K562 (cell line): ENCODE results near the gene ECM1. TPM values are rescaled to one million over a fixed set of nuclear protein-coding genes. Genes with fewer than 3 reads are reported as not detected.

Experiments used
- ADNP ChIP-seq: fragments of 200-800 bp; sonication (Bioruptor generic); IDR thresholded peaks from 2 replicates; pipeline ENCODE4 v1.6.1; 2016; ENCODE audit warnings: missing genetic modification characterization, missing compliant biosample characterization
- ASH1L ChIP-seq: fragments of 450-650 bp; IDR thresholded peaks from 2 replicates; pipeline ENCODE4 v1.6.1; 2018; ENCODE audit warnings: borderline replicate concordance, mild to moderate bottlenecking, low read depth; ENCODE audit not compliant: partially characterized antibody
- ATF7 ChIP-seq: fragments of 450-650 bp; IDR thresholded peaks from 2 replicates; pipeline ENCODE4 v1.7.1; 2014; ENCODE audit warnings: mild to moderate bottlenecking, moderate library complexity
- BRD9 ChIP-seq: fragments of 450-650 bp; IDR thresholded peaks from 2 replicates; pipeline ENCODE4 v1.6.1; 2018; ENCODE audit warnings: low read depth; ENCODE audit not compliant: partially characterized antibody
- CEBPB ChIP-seq: fragments of 450-650 bp; IDR thresholded peaks from 2 replicates; pipeline ENCODE4 v1.6.1; 2016; ENCODE audit warnings: missing genetic modification characterization, missing compliant biosample characterization
- CHD4 ChIP-seq: fragments of 200-600 bp; sonication (generic); IDR thresholded peaks from 3 replicates; pipeline ENCODE4 v1.6.1; 2012; ENCODE audit warnings: low read depth, mild to moderate bottlenecking, mixed read lengths, low read length, inconsistent platforms; ENCODE audit not compliant: insufficient read depth, insufficient replicate concordance, poor library complexity, severe bottlenecking
- CTBP1 ChIP-seq: fragments of 450-650 bp; IDR thresholded peaks from 2 replicates; pipeline ENCODE4 v1.6.1; 2016; ENCODE audit warnings: borderline replicate concordance
- DMBX1 ChIP-seq: fragments of 250-450 bp; sonication (Bioruptor Pico); IDR thresholded peaks from 2 replicates; pipeline ENCODE4 v1.8.0; 2022; ENCODE audit warnings: inconsistent platforms, mild to moderate bottlenecking, moderate library complexity, borderline replicate concordance
- DNMT1 ChIP-seq: fragments of 450-650 bp; IDR thresholded peaks from 2 replicates; pipeline ENCODE4 v1.6.1; 2016; ENCODE audit warnings: antibody characterized with exemption, mild to moderate bottlenecking
- ESRRA ChIP-seq: fragments of 450-650 bp; IDR thresholded peaks from 2 replicates; pipeline ENCODE4 v1.6.1; 2014; ENCODE audit warnings: low read depth, mild to moderate bottlenecking, moderate library complexity, borderline replicate concordance
- KDM1A ChIP-seq, 2 experiments: fragments of 450-650 bp; IDR thresholded peaks; 2 replicates each; pipeline ENCODE4 v1.6.1; 2016; ENCODE audit warnings: mild to moderate bottlenecking in 2 of 2
- MCM3 ChIP-seq: fragments of 450-650 bp; IDR thresholded peaks from 2 replicates; pipeline ENCODE4 v1.6.1; 2016
- MCM7 ChIP-seq, 2 experiments: fragments of 450-650 bp; IDR thresholded peaks; 2 replicates each; pipeline ENCODE4 v1.6.1; 2016 to 2018
- NR2C1 ChIP-seq, 2 experiments: fragments of 450-650 bp; IDR thresholded peaks; 2 replicates each; pipeline ENCODE4 v1.6.1; 2017; ENCODE audit warnings: mild to moderate bottlenecking in 2 of 2, antibody characterized with exemption in 1 of 2, inconsistent platforms in 1 of 2, missing compliant biosample characterization in 1 of 2, missing genetic modification characterization in 1 of 2
- NR4A1 ChIP-seq, 2 experiments: fragments of 250-450 bp in 1 of 2; fragments of 450-650 bp in 1 of 2; sonication (Bioruptor Pico) in 1 of 2; IDR thresholded peaks; 2 replicates each; pipeline versions ENCODE4 v1.4.0 to v1.6.1; 2016 to 2020; ENCODE audit warnings: mild to moderate bottlenecking in 2 of 2, missing compliant biosample characterization in 1 of 2, missing genetic modification characterization in 1 of 2, moderate library complexity in 1 of 2
- PML ChIP-seq: IDR thresholded peaks from 2 replicates; pipeline ENCODE4 v1.6.1; 2012; ENCODE audit warnings: low read length, inconsistent platforms
- PRPF4 ChIP-seq: fragments of 200-400 bp; formaldehyde crosslinking; IDR thresholded peaks from one replicate; pipeline ENCODE4 v1.6.1; 2017; ENCODE audit warnings: low read length, low read depth, mild to moderate bottlenecking; ENCODE audit not compliant: insufficient read depth, poor library complexity, severe bottlenecking
- SAFB2 ChIP-seq: fragments of 200-400 bp; formaldehyde crosslinking; IDR thresholded peaks from 2 replicates; pipeline ENCODE4 v1.6.1; 2018; ENCODE audit warnings: borderline replicate concordance, low read length, low read depth, moderate library complexity; ENCODE audit not compliant: severe bottlenecking
- SMAD4 ChIP-seq: fragments of 250-450 bp; sonication (Bioruptor Pico); conservative IDR thresholded peaks from 2 replicates; pipeline ENCODE4 v1.8.0; 2021; ENCODE audit warnings: inconsistent platforms, mild to moderate bottlenecking, moderate library complexity
- TARDBP ChIP-seq: fragments of 450-650 bp; IDR thresholded peaks from 2 replicates; pipeline ENCODE4 v1.6.1; 2016
- ZNF212 ChIP-seq: fragments of 450-650 bp; formaldehyde crosslinking; IDR thresholded peaks from 2 replicates; pipeline ENCODE4 v1.4.0; 2020; ENCODE audit warnings: mild to moderate bottlenecking
- ZNF232 ChIP-seq: sonication (generic); formaldehyde crosslinking; IDR thresholded peaks from 2 replicates; pipeline ENCODE4 v1.8.0; 2022; ENCODE audit warnings: mild to moderate bottlenecking, missing genetic modification reagents
- polyA plus RNA-seq, 8 experiments: library from polyadenylated mRNA; depleted of rRNA in 4 of 8; stranded (reverse) in 5 of 8; unstranded in 3 of 8; fragments of >200 nt; fragmentation: Nextera tagmentation in 2 of 8; fragmentation: Illumina TruSeq in 1 of 8; extraction: Ambion mirVana in 2 of 8; extraction: Trizol in 1 of 8; gene quantifications; 2 replicates each; pipeline versions ENCODE4 v1.2.1 to v1.2.3, GENCODE V29; 2011 to 2014; ENCODE audit warnings: inconsistent platforms in 1 of 8, missing spikeins in 1 of 8
- total RNA-seq, 7 experiments: library from RNA; depleted of rRNA in 6 of 7; stranded (reverse); fragments of >200 nt in 6 of 7; fragmentation: Illumina TruSeq in 2 of 7; extraction: Trizol in 2 of 7; gene quantifications; 2 replicates each; pipeline versions ENCODE4 v1.2.1 to v1.2.3, GENCODE V29; 2011 to 2021; ENCODE audit warnings: low replicate concordance in 1 of 7
- TF ChIP-seq, protein P1 (sequence below): fragments of 250-450 bp; sonication (Bioruptor Pico); IDR thresholded peaks from 2 replicates; pipeline ENCODE4 v1.5.0; 2020; ENCODE audit warnings: mild to moderate bottlenecking, borderline replicate concordance
- TF ChIP-seq, protein P2 (sequence below), 2 experiments: IDR thresholded peaks in 1 of 2; conservative IDR thresholded peaks in 1 of 2; 2 replicates each; pipeline ENCODE4 v1.6.1; 2016; ENCODE audit warnings: low read depth in 2 of 2, mild to moderate bottlenecking in 1 of 2, missing compliant biosample characterization in 1 of 2, missing genetic modification characterization in 1 of 2, moderate library complexity in 1 of 2

ECM1 gene
- total and polyA plus RNA-seq, 9 of the 15 experiments (the other 6 are each of a cell fraction or from before 2014, with no cell fraction given): 6.6 to 52.2 (median 12.8) TPM

DNA sequence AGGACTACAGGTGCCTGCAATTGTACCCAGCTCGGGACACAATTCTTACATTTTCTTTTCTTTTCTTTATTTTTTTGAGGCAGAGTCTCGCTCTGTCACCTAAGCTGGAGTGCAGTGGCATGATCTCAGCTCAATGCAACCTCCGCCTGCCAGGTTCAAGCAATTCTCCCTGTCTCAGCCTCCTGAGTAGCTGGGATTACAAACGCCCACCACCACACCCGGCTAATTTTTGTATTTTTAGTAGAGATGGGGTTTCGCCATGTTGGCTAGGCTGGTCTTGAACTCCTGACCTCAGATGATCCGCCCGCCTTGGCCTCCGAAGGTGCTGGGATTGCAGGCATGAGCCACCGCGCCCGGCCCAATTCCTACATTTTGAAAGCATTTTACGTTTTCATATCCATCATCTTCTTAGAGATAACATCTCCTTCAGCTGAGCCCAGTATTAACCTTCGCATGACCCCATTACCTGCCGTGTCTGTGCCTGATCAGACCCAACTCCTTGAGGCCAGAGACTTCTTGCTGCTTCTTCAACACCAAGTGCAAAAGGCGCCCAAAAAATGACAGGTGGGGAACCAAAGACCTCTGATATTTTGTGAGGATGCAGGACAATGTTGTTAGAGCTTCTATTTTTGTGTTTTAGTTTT, 38.5 kb downstream of the ECM1 start (continued):
- TF ChIP-seq ATF7 (peak; percentile 17; the same call in 1 of the 2 replicates), ASH1L (peak; percentile 20), ESRRA (peak; percentile 79), DMBX1 (CRISPR knock-in tag) (peak; percentile 43; the same call in 1 of the 2 replicates), BRD9 (peak; percentile 18), PRPF4 (no peak), ADNP (tag) (peak; percentile 63), DNMT1 (no peak), CHD4 (peak; percentile 36), CTBP1 (peak; percentile 62; the same call in 1 of the 2 replicates), ZNF232 (CRISPR knock-in tag) (no peak), SAFB2 (no peak), TARDBP (no peak), KDM1A (IDR thresholded peaks at IDR 0.05) (0 out of 4 replicates have a peak, but pooled peaks of 1 of the 2 experiments have one; percentile 10), NR4A1 (CRISPR knock-in tag; IDR thresholded peaks at IDR 0.05) (no peak), NR4A1 (tag; IDR thresholded peaks at IDR 0.05) (peak; percentile 42; the same call in 1 of the 2 replicates), NR2C1 (IDR thresholded peaks at IDR 0.05) (0 out of 2 replicates have a peak, but pooled peaks have one; percentile 42), NR2C1 (tag; IDR thresholded peaks at IDR 0.05) (peak; percentile 61; the same call in 1 of the 2 replicates), PML (no peak), ZNF212 (CRISPR knock-in tag) (no peak), MCM7 (IDR thresholded peaks at IDR 0.05) (no peak), CEBPB (tag) (peak; percentile 34; the same call in 1 of the 2 replicates), MCM3 (no peak), SMAD4 (0 out of 2 replicates have a peak, but pooled peaks have one; percentile 29)
- TF ChIP-seq, protein P1, sequence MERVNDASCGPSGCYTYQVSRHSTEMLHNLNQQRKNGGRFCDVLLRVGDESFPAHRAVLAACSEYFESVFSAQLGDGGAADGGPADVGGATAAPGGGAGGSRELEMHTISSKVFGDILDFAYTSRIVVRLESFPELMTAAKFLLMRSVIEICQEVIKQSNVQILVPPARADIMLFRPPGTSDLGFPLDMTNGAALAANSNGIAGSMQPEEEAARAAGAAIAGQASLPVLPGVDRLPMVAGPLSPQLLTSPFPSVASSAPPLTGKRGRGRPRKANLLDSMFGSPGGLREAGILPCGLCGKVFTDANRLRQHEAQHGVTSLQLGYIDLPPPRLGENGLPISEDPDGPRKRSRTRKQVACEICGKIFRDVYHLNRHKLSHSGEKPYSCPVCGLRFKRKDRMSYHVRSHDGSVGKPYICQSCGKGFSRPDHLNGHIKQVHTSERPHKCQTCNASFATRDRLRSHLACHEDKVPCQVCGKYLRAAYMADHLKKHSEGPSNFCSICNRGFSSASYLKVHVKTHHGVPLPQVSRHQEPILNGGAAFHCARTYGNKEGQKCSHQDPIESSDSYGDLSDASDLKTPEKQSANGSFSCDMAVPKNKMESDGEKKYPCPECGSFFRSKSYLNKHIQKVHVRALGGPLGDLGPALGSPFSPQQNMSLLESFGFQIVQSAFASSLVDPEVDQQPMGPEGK: no peak
- TF ChIP-seq, protein P2, sequence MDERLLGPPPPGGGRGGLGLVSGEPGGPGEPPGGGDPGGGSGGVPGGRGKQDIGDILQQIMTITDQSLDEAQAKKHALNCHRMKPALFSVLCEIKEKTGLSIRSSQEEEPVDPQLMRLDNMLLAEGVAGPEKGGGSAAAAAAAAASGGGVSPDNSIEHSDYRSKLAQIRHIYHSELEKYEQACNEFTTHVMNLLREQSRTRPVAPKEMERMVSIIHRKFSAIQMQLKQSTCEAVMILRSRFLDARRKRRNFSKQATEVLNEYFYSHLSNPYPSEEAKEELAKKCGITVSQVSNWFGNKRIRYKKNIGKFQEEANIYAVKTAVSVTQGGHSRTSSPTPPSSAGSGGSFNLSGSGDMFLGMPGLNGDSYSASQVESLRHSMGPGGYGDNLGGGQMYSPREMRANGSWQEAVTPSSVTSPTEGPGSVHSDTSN (CRISPR knock-in tag; IDR thresholded peaks at IDR 0.05; ENCODE audit: low read depth): no peak
- TF ChIP-seq, protein P2 (tag; conservative IDR thresholded peaks at IDR 0.05; ENCODE audit: low read depth): peak; percentile 34; the same call in 1 of the 2 replicates
